IMR-90 (cell line): ENCODE results near the gene SHB.

Source experiments
- CTCF ChIP-seq: conservative IDR thresholded peaks from 2 replicates; pipeline ENCODE4 v1.5.1; 2012; ENCODE audit warnings: mild to moderate bottlenecking, low read depth, low read length, improper control_type of control experiment
- FOS ChIP-seq: fragments of 150-350 bp; IDR thresholded peaks from 2 replicates; pipeline ENCODE4 v1.6.1; 2016; ENCODE audit warnings: low read depth, low read length
- MAFK ChIP-seq: IDR thresholded peaks from 2 replicates; pipeline ENCODE4 v1.6.1; 2012; ENCODE audit warnings: low read depth, low read length, improper control_type of control experiment
- NFE2L2 ChIP-seq: fragments of 150-350 bp; IDR thresholded peaks from 2 replicates; pipeline ENCODE4 v1.6.1; 2016; ENCODE audit warnings: low read depth, mild to moderate bottlenecking, low read length
- POLR2A ChIP-seq: IDR thresholded peaks from 2 replicates; pipeline ENCODE4 v1.6.1; 2012; ENCODE audit warnings: mild to moderate bottlenecking, low read depth, low read length
- RAD21 ChIP-seq: IDR thresholded peaks from 2 replicates; pipeline ENCODE4 v1.6.1; 2012; ENCODE audit warnings: low read length, improper control_type of control experiment
- RCOR1 ChIP-seq: IDR thresholded peaks from 2 replicates; pipeline ENCODE4 v1.6.1; 2012; ENCODE audit warnings: mild to moderate bottlenecking, low read length, improper control_type of control experiment; ENCODE audit not compliant: insufficient replicate concordance
- RFX5 ChIP-seq: IDR thresholded peaks from 2 replicates; pipeline ENCODE4 v1.8.0; 2012; ENCODE audit warnings: low read depth, mild to moderate bottlenecking, low read length, moderate library complexity
- SMC3 ChIP-seq: fragments of 150-350 bp; IDR thresholded peaks from 2 replicates; pipeline ENCODE4 v1.6.1; 2016; ENCODE audit warnings: low read depth, mild to moderate bottlenecking, antibody characterized with exemption, low read length, moderate library complexity
- USF2 ChIP-seq: fragments of 150-350 bp; IDR thresholded peaks from 2 replicates; pipeline ENCODE4 v1.6.1; 2017; ENCODE audit warnings: mild to moderate bottlenecking, antibody characterized with exemption, low read length, low read depth

- TF ChIP-seq USF2: no peak
- peak; percentile 6; the same call in 1 of the 2 replicates for TF ChIP-seq MAFK
- no peak for TF ChIP-seq CTCF
- TF ChIP-seq NFE2L2: no peak; the same call in 1 of the 2 replicates
- no peak; the same call in 1 of the 2 replicates for TF ChIP-seq POLR2A
- peak; percentile 79 for TF ChIP-seq FOS
- TF ChIP-seq SMC3: peak; percentile 16; the same call in 1 of the 2 replicates
- no peak for TF ChIP-seq RFX5
- TF ChIP-seq RAD21: peak; percentile 28
- peak; percentile 12 for TF ChIP-seq RCOR1
These were observed 42.8 kb downstream of the SHB start for GRCh38 chr9:38026021-38026809.
